Esophagus squamous epithelium (tissue), 4 donors: ENCODE results near the gene FRMD4A.

Experiments used
- POLR2A ChIP-seq, 4 donors: fragments of 450-650 bp; IDR thresholded peaks; one replicate each; pipeline ENCODE4 v1.6.1; 2017; ENCODE audit warnings: antibody characterized with exemption in 4 of 4, mild to moderate bottlenecking in 4 of 4, moderate library complexity in 3 of 4
- TF ChIP-seq, protein P1 (sequence below), 6 experiments: fragments of 450-650 bp in 4 of 6; fragments of 200-600 bp in 2 of 6; sonication (generic) in 2 of 6; IDR thresholded peaks; one replicate each; pipeline ENCODE4 v1.5.1; 2016 to 2019; ENCODE audit warnings: antibody characterized with exemption in 6 of 6, mild to moderate bottlenecking in 4 of 6, moderate library complexity in 4 of 6

DNA sequence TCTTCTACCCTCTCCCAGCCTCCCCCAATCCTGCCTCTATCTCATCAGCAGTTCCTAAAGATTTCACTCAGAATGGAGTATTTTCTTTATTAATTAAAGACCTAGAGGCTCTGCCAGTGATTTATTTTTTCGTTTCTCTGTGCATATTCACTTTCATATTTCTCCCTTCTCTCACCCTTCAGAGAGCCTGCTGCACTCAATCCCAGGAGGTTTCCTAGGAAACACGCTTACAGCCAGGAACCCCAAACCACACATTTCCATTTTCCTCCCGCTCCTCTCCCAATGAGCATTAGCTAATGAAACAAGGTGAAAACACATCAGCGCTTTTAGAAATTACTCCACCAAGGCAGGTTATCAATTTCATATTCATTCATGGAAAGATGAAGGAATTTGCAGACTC, 180.2 kb downstream of the FRMD4A start:
- TF ChIP-seq, protein P1, sequence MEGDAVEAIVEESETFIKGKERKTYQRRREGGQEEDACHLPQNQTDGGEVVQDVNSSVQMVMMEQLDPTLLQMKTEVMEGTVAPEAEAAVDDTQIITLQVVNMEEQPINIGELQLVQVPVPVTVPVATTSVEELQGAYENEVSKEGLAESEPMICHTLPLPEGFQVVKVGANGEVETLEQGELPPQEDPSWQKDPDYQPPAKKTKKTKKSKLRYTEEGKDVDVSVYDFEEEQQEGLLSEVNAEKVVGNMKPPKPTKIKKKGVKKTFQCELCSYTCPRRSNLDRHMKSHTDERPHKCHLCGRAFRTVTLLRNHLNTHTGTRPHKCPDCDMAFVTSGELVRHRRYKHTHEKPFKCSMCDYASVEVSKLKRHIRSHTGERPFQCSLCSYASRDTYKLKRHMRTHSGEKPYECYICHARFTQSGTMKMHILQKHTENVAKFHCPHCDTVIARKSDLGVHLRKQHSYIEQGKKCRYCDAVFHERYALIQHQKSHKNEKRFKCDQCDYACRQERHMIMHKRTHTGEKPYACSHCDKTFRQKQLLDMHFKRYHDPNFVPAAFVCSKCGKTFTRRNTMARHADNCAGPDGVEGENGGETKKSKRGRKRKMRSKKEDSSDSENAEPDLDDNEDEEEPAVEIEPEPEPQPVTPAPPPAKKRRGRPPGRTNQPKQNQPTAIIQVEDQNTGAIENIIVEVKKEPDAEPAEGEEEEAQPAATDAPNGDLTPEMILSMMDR (IDR thresholded peaks at IDR 0.05) = no peak
- no peak for TF ChIP-seq POLR2A (IDR thresholded peaks at IDR 0.05)
